T-helper 22 cell (primary cell): ENCODE measurements around the gene ANO9.
A peak's percentile ranks its signal among the peaks of the same experiment; 100 is the strongest.
"Not testable (repeated sequence)": the region's sequence is repeated elsewhere in the genome, so short reads cannot be mapped to it uniquely, and the experiment has no call there.

Experiments
- DNase-seq: peaks from one replicate; pipeline ENCODE4 v3.0.0-alpha.2; 2020; ENCODE audit warnings: low read depth

ANO9 gene

DNA sequence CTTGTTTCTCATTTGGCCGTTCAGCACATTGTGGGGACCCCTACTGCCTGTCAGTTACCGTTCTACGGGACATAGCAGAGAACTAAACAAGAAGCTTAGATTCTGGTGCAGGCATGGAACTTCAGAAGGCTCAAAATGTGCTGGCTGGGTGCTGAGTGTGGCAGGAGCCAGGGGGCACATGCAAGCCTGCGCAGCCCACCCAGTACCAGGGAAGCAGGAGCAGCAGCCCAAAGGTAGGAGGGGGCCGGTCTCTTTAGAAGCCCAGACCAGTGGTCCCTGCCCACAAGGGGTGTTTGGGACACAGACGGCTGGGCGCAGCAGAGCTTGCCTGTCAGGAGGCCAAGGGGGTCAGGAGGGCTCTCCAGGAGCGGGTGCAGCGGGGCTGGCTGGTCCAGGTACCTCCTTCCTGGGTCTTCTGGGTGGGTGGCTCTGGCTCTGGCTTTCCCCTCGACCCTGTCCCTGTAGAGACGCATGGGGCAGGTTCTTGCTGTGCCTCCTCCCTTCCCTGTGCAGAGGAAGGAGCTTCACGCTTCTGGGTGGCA, 10.5 kb upstream of the ANO9 start:
- DNase-seq, result no peak

DNA sequence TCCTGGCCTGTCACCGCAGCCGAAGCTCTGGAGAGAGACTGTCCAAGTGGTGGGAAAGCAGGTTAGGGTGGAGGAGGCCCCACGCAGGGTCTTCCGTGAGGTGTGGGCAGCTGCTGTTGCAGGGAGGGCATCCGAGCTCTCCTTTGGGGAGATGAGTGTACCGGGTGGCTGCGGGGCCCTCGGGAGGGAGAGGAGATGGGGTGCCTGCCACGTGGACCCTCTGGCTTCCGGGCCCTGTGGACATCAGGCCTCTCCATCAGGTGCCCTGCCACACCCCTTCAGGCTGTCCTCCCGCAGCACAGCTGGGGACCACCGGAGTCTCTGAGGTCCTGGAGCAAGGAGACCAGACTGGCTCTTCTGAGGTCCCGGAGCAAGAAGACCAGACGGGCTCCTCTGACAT, 9.9 kb upstream of the ANO9 start:
- DNase-seq, result no peak

DNA sequence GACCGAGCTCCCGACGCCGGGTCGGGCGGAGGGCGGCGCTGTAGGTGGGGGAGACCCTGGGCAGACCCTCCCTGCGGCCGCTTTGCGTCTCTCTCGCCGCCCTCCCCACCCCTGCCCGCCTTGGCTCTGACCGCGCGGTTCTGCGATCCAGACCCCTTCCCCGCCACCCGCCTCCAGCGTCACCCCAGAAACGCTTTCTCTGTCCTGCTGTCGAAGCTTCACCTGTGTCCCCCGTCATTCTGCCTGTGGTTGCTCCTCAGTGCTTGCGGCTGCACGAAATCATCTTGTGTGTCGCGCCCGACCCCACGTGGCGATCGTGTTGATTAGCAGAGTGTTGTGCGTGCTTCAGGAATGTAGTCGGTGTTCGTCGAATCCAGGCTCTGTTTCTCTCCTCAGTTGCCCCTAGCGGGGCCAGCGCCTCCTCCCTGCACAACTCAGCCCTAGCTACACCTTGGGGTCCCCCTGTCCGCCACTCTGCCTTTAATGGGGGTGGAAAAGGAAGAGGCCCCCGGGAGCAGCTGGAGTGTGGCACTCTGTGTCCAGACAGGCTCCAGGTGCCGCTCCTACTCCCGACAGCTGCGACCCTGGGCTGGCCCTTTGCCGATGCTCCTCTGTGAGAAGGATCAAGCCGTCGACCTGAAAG, 9.1 kb upstream of the ANO9 start:
- peak; percentile 68 for DNase-seq

DNA sequence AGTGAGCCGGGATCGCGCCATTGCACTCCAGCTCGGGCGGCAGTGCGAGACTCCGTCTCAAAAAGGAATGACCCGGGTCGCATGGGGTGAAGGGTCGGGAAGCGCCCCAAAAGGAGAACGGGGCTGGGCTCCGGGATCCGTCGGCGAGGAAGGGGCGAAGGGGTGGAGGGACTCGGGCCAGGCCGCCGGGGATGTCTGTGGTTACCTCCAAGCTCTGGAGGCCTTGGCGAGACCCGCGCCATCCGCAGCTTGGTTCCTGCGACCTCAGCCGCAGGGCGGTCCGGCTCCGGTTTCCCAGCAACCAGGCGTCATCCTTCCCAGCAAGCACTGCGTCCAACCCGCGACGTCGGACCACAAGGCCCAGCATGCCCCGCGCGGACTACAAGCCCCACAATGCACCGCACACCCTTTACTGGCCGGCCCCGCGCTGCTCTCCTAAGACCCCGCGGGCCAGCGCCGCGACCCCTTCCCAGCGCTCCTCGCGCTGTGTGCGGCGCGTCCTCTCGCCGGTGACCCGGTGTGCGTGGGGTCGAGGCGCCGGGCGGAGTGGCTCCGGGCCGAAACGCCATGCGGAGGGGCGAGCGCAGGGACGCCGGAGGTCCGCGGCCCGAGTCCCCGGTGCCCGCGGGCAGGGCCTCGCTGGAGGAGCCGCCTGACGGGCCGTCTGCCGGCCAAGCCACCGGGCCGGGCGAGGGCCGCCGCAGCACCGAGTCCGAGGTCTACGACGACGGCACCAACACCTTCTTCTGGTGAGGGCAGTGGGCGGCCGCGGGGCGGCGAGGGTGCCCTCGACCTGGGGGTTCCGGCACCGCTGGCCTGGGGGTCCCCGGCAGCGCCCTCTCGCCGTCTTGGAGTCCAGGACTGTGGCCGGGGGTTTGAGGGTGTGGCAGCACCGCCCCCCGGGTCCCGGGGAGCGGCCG, 8.3 kb upstream of the ANO9 start, which contains the start of gene PTDSS2:
TSS of gene PTDSS2 (plus strand) at position 391 of the 920 bp plus-strand sequence. CDS start at position 568, 177 bp downstream.
- DNase-seq, result peak; percentile 89

DNA sequence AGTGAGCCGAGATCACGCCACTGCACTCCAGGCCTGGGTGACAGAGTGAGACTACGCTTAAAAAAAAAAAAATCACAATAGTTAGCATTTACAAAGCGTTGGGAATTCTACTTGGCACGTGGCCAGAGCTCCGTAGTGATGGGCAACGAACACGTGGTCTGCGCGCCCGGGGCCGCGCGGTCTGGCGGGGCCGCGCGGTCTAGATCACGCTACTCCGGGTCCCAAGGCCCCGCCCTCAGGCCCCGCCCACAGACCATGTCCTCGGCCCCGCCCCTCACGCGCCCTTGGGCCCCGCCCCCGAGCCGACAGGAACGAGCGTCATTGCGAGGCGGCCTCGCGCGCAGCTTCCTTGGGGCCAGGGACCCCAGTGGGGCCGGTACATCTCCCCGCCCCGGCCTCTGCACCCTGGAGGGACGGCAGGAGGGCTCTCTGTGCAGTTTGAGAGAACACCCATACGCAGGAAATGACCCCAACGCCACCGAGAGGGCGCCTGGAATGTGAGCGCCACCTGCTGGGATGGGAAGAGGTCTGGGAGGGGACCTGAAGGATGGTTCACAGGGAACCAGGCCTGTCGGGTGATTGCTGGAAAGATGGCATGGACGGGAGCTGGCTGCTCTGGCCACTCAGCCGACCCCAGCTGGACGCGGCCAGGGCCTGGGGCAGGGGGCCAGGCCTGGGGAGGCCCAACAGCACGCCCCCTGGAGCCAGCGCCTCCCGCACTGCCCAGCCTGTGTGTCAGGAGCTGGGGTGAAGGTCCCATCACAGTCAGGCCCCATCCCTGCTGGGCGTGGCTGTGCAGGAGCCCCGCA, 6.3 kb upstream of the ANO9 start:
- DNase-seq, result peak; percentile 87

DNA sequence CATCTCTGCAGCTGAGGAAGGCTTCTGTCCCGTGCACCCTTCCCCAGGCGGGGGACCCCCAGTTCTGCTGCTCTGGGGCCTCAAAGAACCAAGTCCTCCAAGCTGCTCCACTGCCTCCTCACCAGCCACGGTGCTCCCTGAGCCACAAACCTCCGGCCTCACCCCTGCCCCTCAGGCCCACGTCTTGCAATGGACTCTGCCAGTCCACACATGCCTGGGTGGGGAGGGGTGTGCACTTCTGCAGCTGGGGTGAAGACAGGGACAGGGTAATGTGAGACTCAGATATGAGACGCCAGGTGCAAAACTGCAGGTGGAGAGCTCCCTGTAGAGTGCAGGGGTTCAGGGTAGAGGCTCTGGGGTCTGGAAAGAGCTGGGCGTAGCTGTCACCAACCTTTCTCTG, 5.1 kb upstream of the ANO9 start:
- no peak for DNase-seq

DNA sequence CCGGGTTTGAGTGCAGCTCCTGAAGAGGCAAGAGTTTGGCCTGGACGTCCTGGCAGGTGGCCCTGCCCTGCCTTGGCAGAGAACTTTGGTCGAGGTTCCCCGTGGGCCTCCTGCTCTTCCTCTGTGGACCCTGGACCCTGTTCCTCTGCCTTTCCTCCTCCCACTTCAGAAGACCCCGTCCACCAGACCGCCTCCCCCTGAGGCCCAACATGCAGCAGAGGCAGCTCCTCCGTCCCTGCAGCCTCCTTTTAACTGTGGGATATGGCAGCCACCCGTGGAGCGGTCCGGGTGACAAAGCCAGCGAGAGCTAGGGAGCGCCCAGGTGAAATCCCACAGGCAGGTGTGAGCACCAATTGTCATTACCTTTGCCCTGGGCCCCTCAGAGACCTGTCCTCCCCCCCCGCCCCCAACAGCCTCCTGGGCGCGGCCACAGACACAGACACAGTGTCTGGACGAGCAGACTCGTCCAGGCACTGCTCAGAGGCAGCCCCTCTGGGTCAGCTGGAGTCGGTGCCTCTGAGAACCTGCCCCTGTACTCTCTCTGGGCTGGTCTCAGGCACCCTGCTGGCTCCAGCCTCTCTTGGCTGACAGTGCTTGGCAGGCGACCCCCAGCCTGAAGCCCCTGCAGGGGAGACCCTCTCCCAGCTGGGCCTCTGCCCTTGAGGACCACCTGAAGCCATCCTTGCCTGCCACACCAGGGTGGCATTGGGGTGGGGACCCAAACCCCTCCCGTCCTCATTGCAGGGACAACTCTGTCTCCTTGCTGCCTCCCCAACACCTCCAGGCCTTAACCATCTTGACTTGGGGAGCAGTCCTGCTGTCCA, 4.2 kb upstream of the ANO9 start:
- no peak for DNase-seq

DNA sequence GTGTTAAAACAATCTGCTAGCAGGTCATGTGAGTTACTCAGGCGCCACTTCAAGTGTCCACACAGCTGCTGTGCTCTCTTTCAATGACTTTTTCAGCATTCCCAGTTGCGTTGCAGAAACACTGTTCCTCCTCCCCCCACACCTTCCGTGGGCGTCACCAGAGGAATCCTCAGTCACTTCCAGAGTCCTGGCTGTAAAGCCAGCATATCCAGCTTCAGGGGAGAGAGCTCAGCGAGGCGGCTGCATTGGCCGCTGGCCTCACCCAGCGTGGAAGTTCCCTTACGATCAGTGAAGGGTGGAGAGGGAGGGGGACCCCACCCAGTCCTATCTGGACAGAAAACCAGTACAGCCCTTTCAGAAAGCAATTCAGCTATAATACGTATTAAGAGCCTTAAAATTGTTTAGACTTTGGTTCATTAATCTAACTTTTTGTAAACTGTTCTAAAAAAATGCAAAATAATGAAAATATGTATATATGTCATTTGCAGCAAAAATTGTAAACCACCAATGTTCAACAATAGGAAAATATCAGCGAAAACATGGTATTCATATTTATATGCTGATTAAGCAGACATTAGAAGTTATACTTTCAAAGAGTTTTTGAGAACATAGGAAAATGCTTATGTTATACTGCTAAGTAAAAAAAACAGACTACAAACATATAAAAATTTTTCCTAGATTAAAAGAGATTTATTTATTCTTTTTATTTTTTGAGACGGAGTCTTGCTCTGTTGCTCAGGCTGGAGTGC, 2.8 kb upstream of the ANO9 start:
- no peak for DNase-seq

DNA sequence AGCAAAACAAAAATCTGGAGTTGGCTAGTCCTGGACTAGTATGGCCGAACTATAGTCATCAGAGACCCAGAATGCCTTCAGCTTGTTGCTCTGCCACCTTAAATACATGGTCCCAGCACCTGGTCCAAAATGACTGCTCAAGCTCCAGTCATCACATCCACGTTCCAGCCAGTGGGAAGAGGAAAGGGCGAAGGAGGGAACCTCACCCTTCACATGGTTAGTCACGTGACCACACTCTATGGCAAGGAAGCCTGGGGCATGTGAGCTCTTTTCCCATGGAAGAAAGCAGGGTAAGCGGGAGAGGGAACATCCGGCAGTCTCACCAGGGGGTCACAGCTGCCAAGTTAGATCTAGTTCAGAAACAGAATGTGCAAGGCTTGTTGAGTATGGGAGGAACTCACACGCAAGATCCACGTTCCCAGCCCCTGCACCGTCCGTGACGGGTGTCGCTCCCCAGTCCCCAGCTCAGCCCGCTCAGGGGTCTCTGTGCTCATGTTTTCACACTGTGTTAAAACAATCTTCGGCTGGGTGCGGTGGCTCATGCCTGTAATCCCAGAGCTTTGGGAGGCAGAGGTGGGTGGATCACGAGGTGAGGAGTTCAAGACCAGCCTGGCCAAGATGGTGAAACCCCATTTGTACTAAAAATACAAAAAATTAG, 1.9 kb upstream of the ANO9 start:
- DNase-seq, result no peak

DNA sequence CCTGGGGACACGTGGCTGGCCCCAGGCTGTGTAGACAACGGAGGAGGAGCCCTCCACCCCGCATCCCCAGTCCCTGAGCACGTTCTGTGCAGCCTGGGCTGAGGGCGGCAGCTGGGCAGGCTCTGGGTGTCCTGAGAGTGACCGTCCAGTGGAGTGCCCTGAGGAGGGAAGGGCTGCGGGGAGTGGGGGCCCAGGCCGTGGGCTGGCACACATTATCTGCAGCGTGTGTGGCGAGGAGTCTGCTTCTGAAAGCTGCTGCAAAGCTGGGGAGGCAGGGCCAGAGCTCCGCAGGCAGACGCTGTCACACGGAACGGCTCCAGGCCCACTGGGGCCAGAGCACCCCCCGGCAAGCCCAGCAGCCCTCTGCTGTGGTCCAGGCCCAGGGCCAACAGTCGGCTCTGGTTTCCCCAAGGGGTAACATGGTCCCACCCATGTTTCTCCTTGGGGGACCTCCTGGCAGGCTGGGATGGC, 835 bp upstream of the ANO9 start:
- DNase-seq, result no peak

DNA sequence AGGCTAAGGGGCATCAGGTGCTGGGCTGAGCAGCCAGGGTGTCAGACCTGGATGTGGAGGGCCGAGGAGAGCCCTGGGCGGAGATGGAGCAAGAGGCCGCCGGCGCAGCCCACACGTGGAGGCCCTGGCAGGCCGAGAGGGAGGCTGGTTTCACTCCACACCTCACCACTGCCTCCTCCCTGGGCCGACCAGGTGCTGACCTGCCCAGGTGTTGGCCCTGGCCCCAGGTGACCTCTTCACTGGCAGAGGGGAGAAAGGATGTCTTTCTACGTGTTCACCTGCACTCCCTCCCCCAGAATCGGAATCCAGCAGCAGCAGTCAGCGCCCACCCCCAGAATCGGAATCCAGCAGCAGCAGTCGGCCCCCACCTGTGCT, 781 bp downstream of the ANO9 start:
- DNase-seq, result no peak

DNA sequence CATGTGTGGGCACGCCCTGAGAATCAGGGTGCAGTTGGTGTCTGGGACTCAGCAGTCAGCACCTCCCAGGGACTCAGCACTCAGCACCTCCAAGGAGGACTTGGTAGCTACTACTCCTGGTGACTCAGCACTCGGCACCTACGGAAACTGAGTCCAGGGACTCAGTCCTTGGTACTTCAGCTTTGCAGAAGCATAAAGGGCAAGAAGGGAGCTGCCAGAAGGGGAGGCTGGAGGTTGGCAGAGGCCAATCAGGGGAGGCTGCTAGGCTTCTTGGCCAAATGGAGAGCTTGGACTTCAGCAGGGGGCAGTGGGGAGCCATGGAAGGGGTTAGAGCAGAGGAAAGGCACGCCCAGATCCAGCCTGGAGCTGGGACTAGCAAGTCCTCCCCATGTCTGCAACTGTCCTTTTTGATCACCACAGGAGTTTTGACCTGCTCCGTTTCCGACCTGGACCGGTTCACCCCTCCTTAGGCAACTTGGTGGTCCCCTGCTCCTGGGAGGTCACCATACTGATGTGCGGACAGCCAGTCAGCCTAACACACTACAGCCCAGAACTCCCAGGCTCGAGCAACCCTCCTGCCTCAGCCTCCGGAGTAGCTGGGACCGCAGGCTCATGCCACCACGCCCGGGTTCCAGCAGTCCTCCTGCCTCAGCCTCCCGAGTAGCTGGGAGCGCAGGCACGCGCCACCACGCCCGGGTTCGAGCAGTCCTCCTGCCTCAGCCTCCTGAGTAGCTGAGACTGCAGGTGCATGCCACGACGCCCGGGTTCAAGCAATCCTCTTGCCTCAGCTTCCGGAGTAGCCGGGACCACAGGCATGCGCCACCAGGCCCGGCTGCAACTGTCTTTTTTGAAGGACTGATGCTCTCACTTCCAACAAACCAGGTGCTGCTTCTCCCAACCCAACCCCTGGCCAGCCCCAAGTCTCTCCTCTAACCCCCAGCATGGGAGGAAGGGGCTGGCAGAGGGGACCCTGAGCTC, 1.5 kb downstream of the ANO9 start:
- DNase-seq, result no peak

DNA sequence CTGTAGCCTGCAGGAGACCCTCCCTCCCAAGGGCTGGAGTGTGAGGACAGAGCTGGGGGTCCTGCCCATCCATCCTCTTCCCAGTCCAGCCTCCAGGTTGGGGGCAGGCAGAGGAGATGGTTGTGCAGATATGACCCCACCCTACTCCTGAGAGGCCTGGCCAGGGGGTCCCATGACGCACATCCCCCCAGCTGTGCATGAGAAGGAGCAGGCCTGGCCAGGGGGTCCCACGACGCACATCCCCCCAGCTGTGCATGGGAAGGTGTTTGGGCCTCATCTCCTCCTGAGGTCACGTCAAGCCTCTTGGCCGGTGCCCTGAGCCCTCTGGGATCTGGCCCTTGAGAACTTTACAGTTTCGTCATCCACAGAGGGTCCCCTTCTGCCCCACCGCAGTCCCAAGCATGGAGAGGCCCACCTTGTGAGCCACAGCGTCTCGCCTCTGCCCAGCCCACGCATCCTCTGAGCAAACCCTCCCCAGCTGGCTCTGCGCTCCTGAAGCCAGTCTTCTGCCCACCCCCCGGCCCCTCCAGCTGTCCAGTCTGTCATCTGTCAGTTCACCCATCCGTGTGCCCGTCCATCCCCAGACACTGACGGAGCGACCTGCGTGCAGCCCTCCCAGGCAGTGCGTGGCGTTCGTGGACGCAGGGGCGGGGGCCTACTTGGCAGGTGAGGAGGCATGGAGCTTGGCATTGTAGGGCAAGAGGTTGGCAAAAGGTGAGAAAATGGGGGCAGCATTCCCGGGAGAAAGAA, 2.3 kb downstream of the ANO9 start:
- no peak for DNase-seq

DNA sequence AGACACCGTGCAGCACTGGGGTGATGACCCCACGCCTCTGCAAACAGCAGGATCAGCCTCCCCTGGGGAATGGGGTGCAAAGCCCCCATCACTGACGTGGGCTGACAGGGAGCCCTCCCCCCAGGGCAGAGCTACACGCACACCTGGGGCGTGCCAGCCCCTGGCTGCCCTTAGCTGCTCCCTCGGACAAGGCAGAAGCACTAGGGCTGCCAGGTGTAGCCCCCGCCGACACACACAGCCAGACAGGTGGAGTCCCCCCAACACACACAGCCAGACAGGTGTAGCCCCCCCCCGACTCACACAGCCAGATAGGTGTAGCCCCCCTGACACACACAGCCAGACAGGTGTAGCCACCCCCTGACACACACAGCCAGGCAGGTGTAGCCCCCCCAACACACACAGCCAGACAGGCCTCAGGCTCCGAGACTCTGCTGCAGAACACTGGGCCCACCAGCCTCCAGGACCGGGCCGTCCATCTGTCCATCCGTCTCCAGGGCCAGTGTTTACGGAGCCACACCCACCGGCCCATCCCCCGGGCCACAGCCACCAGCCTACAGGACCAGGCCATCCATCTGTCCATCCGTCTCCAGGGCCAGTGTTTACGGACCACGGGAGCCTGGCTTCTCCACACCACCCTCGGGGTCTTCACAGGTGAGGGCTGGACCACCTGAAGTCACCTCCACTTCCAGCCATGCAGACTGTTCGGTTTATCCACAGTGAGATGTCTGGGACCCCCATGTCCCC, 3.5 kb downstream of the ANO9 start:
- DNase-seq, result no peak

DNA sequence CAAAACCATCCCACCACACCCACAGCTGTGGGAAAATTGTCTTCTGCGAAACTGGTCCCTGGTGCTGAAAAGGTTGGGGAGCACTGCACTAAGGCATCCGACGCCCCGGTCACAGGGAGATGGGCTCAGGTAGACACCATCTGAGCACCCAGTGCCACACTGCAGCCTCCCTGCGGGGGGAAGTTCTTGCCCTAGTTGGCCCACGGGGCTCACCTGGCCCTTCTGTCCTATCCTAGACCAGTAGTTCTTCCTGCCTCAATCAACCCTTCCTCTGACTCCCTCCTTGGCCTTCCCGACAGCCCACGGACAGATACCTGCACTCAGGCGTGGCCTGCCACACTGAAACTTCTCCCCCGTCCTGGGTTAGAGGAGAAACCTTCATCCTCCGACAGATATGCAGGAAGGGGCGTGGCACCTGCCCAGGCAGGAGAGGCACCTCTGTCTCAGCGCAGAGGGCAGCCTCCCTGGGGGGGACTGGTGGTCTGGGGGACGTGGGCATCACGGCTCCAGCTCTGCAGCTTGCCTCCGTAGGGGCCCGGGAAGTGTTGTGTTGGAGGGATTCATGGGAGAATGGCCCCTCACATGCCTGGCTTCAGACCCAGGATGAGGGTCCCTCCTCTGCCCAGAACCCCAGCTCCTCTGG, 4.5 kb downstream of the ANO9 start:
- DNase-seq, result no peak

DNA sequence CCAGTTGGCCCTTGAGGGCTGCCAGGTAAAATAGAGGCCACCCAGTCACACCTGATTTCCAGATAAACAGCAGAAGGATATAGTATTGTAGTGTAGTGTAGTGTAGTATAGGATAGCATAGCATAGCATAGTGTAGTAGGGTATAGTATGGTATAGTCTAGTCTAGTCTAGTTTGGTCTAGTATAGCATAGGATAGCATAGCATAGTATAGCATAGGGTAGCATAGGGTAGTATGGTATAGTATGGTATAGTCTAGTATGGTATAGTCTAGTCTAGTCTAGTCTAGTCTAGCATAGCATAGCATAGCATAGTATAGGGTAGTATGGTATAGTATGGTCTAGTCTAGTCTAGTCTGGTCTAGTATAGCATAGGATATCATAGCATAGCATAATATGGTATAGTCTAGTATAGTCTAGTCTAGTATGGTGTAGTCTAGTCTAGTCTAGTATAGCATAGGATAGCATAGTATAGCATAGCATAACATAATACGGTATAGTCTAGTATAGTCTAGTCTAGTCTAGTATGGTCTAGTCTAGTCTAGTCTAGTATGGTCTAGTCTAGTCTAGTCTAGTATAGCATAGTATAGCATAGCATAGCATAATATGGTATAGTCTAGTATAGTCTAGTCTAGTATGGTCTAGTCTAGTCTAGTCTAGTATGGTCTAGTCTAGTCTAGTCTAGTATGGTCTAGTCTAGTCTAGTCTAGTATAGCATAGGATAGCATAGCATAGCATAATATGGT, 6.6 kb downstream of the ANO9 start:
- DNase-seq, result not testable (repeated sequence)
